NB4 (cell line): ENCODE measurements around the gene AMOTL1.

Experiments
- CTCF ChIP-seq: IDR thresholded peaks from one replicate; pipeline ENCODE4 v1.5.1; 2012; ENCODE audit warnings: low read depth, low read length
- POLR2A ChIP-seq: IDR thresholded peaks from 2 replicates; pipeline ENCODE4 v1.6.1; 2011; ENCODE audit warnings: mild to moderate bottlenecking; ENCODE audit not compliant: insufficient read length; ENCODE audit errors: extremely low read depth

GRCh38 chr11:94806014-94806413, 37.9 kb downstream of the AMOTL1 start:
- TF ChIP-seq CTCF: no peak
- TF ChIP-seq POLR2A: no peak
